ENCODE data around the gene HSD11B2.

Gene HSD11B2

GRCh38 chr16:67435758-67436164, 4.8 kb downstream of the HSD11B2 start:
- DNase-seq (ENCODE audit: low read depth), result no peak

DNA sequence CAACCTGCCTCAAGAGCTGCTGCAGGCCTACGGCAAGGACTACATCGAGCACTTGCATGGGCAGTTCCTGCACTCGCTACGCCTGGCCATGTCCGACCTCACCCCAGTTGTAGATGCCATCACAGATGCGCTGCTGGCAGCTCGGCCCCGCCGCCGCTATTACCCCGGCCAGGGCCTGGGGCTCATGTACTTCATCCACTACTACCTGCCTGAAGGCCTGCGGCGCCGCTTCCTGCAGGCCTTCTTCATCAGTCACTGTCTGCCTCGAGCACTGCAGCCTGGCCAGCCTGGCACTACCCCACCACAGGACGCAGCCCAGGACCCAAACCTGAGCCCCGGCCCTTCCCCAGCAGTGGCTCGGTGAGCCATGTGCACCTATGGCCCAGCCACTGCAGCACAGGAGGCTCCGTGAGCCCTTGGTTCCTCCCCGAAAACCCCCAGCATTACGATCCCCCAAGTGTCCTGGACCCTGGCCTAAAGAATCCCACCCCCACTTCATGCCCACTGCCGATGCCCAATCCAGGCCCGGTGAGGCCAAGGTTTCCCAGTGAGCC, 5.8 kb downstream of the HSD11B2 start:
- DNase-seq (ENCODE audit: low read depth), result no peak

DNA sequence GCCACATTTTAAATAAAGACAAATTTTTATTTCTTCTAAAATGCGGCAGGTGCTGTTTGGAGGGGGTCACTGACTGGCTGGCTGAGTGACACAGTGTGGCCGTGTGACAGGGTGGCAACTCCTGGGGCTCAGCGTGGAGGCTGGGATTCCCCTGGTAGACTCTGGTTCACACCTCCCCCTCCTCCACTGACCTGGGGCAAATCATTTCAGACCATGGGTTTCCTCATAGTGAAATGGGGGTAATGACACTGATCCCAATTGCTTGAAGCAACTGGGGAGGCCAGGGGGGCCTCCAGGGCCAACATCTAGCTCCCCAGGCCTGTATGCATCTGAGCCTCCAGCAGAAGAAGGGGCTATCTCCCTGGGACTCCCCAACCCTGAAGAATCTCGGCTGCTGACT, 6.6 kb downstream of the HSD11B2 start:
- DNase-seq (ENCODE audit: low read depth), result no peak

DNA sequence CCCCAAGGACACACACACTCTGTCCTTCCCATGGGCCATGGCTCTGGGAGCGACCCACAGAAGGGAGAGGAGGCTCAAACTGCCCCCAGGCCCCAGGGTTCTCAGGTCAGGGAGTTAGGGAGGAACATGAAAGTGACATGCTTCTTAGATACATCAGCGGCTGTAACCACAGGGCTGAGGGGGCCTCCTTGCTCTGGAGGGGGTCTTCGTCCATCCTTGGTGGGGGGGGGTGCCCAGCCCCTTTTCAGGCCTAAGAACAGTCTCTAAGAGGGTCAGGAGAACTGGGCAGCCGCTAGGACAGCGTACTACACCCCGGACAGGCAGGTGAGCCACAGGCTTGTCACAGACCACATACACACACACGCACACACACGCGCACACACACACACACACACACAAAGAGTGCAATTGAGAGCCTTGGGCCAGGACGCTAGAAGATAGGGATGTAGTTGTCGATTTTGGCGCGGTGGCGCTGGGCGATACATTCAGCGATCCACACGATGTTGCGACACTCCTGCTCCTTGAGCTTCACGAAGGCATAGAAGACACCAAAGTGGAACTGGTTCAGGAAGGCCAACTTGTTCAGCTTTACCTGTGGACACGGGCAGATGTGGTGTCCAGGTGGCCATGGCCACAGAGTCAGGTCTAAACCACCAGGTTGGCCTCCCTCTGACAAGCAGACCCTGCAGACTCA, 7.3 kb downstream of the HSD11B2 start:
- no peak for DNase-seq (ENCODE audit: low read depth)

DNA sequence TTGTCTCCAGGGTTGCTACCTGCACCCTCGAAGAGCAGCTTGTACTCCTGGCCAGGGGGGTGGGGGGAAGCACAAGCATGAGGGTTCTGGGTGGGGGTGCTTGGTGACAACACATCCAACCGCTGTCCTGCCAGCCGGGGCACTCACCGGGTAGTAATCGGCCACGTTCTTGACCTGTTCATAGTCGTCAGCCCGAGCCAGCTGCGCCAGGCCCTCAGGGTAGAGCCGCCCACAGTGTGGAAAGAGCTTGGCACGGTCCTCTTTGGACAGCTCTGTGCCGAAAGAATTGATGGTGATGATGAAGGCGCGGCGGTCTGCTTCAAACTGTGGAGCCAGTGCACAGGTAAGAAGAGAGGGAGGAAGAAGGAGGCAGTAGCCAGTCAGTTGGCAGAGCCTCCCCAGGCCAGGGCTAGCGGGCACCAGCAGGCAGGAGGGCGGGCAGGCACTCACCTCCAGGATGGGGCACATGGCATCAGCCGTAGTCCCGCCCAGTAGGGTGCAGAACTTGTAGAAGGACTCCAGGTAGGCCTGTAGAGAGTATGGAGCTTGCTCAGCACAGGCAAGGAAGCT, 8.0 kb downstream of the HSD11B2 start:
- no peak for DNase-seq (ENCODE audit: low read depth)

GRCh38 chr16:67441271-67441753, 10.4 kb downstream of the HSD11B2 start:
- DNase-seq (ENCODE audit: low read depth), result no peak

DNA sequence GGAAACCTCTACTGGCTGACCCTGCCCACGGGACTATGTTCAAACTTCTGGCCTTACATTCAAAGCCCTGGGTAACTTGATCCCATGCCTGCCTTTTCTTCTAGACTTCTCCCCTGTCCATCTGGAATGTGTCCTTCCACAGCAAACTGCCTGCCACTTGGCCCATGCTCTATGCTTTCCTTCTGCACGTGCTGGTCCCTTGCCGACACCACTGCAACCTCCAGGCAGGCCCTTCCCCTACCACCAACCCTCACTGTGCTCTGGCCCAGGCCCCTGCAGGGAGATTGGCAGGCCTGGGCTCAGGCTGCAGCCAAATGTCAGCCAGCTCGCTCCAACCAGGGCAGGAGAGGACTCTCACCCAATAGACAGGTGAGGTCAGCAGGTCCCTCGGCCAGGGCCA, 11.0 kb downstream of the HSD11B2 start:
- DNase-seq (ENCODE audit: low read depth), result no peak

GRCh38 chr16:67442581-67443255, 11.8 kb downstream of the HSD11B2 start:
- DNase-seq (ENCODE audit: low read depth), result no peak

GRCh38 chr16:67443265-67443664, 12.3 kb downstream of the HSD11B2 start:
- DNase-seq (ENCODE audit: low read depth), result peak; percentile 55

GRCh38 chr16:67444259-67445125, 13.6 kb downstream of the HSD11B2 start:
- no peak for DNase-seq (ENCODE audit: low read depth)

GRCh38 chr16:67445126-67445426, 14.2 kb downstream of the HSD11B2 start:
- no peak for DNase-seq (ENCODE audit: low read depth)

DNA sequence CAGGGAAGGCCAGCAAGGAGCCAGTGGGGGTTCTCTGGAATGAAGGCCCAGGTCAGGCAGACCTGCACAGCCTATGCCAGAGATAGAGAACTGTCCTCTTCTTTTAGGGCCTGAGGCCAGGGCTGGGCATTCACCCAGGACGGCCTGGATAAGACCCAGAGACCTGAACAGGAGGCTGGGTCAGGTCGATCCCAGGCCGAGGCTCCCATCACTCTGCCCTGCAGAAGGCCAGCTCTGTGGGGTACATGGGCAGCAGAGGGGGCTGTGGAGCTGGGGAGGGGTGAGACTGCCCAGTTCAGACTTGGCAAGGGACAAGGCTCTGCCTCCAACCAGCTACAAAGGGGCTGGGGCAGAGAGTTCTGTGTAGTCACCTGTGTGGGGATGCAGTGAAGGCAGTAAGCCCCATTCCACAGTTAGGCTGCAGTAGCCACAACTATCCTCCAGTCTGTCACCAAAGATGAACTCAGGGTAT, 14.6 kb downstream of the HSD11B2 start:
- DNase-seq (ENCODE audit: low read depth), result no peak

- no peak for DNase-seq (ENCODE audit: low read depth)
These were observed 15.3 kb downstream of the HSD11B2 start for GRCh38 chr16:67445913-67446907.

GRCh38 chr16:67446968-67447507, 16.1 kb downstream of the HSD11B2 start:
- no peak for DNase-seq (ENCODE audit: low read depth)

- no peak for DNase-seq (ENCODE audit: low read depth)
These were observed 16.7 kb downstream of the HSD11B2 start for GRCh38 chr16:67447508-67448076.

DNA sequence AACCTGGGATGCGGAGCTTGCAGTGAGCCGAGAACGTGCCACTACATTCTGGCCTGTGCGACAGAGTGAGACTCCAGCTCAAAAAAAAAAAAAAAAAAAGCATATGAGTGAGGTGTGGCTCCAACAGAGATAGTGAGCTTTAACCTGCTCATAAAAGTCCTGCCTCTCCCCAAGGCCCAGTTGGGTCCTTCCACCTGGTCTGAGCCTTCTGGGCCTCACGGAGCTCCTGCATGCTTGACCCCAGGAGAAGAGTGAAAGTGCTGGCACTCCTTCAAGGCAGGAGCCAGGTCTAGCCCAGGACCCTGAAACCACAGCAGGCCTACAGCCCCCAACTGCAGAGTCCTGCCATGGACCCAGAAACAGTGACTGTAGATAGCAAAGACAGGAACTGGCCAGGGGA, 17.7 kb downstream of the HSD11B2 start:
- DNase-seq (ENCODE audit: low read depth), result no peak

GRCh38 chr16:67449336-67449735, 18.4 kb downstream of the HSD11B2 start:
- no peak for DNase-seq (ENCODE audit: low read depth)

GRCh38 chr16:67449739-67450138, 18.8 kb downstream of the HSD11B2 start:
- no peak for DNase-seq (ENCODE audit: low read depth)

DNA sequence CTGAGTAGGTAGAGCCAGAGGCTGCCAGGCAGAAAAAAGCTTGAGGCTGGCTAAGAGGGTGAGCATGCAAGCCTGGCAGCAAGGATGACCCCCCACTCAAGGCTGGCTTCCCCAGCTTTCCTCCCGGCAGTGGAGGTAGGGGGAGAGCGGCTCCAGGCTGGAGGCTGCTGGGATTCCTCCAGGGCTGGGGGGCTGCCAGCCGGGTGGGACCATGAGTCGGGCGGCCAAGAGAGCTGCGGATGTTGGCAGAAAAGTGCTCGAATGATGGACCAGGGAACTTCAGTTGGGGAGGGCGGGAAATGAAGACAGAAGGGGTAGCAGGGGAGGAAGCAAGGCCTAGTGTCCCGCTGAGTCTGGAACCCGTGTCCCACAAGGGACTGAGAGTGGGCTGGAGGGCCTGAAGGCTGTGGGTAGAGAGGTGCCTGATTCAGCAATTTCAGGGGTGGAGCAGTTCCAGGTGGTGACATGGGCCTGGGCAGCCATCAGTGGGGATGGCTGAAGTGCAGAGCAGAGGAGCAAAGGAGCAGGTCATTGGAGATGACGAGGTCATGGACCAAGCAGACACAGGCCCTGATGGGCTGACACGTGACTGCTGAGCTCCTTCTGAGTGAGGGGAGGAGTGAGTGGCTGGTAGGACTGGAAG, 20.3 kb downstream of the HSD11B2 start:
- DNase-seq (ENCODE audit: low read depth), result no peak

All from fibroblast of gingiva (primary cell).